Esophagus muscularis mucosa (tissue), 4 donors: ENCODE results near the gene SLC7A14. TPM values are rescaled to one million over a fixed set of nuclear protein-coding genes. Genes with fewer than 3 reads are reported as not detected.
A peak's percentile ranks its signal among the peaks of the same experiment; 100 is the strongest.

Source experiments
- DNase-seq: peaks from one replicate; pipeline ENCODE4 v3.0.0-alpha.2; 2017; ENCODE audit errors: extremely low spot score
- H3K27ac ChIP-seq, 4 donors: fragments of 200-600 bp; sonication (generic); replicated peaks in 1 of 4; 1 replicate in 3 of 4; 2 replicates in 1 of 4; pipeline ENCODE4 v1.5.1; 2016 to 2019; ENCODE audit warnings: mild to moderate bottlenecking in 1 of 4
- H3K27me3 ChIP-seq, 4 donors: fragments of 200-600 bp; sonication (generic); one replicate each; pipeline versions ENCODE4 v1.5.1 to v1.6.0; 2016 to 2019
- H3K36me3 ChIP-seq, 4 donors: fragments of 200-600 bp; sonication (generic); one replicate each; pipeline ENCODE4 v1.5.1; 2016 to 2019
- H3K4me1 ChIP-seq, 4 donors: fragments of 200-600 bp; sonication (generic); one replicate each; pipeline ENCODE4 v1.5.1; 2016 to 2019
- H3K4me3 ChIP-seq, 4 donors: fragments of 200-600 bp; sonication (generic); 1 replicate in 2 of 4; 2 replicates in 2 of 4; pipeline ENCODE4 v1.5.1; 2016 to 2019; ENCODE audit warnings: mild to moderate bottlenecking in 4 of 4, moderate library complexity in 1 of 4
- H3K9me3 ChIP-seq, 4 donors: fragments of 200-600 bp; sonication (generic); 1 replicate in 3 of 4; 2 replicates in 1 of 4; pipeline ENCODE4 v1.5.1; 2016 to 2019
- EP300 ChIP-seq: sonication (generic); formaldehyde crosslinking; IDR thresholded peaks from one replicate; pipeline ENCODE4 v1.6.1; 2017; ENCODE audit warnings: antibody characterized with exemption
- POLR2A ChIP-seq: fragments of 450-650 bp; IDR thresholded peaks from one replicate; pipeline ENCODE4 v1.6.1; 2017; ENCODE audit warnings: antibody characterized with exemption, moderate library complexity, mild to moderate bottlenecking, low read depth
- POLR2AphosphoS5 ChIP-seq, 2 donors: sonication (generic); formaldehyde crosslinking; IDR thresholded peaks; one replicate each; pipeline ENCODE4 v1.6.1; 2017; ENCODE audit warnings: antibody characterized with exemption in 2 of 2
- WGBS: methylation state at CpG from one replicate; pipeline ENCODE4 v1.1.5; 2018; 5-methylcytosine and 5-hydroxymethylcytosine counted together
- intact Hi-C: fragments of 100-400 bp; cut with DNase I; formaldehyde crosslinking; loops from one replicate; pipeline ENCODE4 v1.15.1; 2023
- total RNA-seq, 4 donors: library from RNA; depleted of rRNA; stranded (reverse); fragments of >200 nt; gene quantifications; one replicate each; pipeline versions ENCODE4 v1.1.0 to v1.2.1, GENCODE V29; 2016
- TF ChIP-seq, protein P1 (sequence below), 3 experiments: fragments of 200-600 bp in 2 of 3; fragments of 450-650 bp in 1 of 3; sonication (generic) in 2 of 3; IDR thresholded peaks; one replicate each; pipeline ENCODE4 v1.5.1; 2017 to 2019; ENCODE audit warnings: antibody characterized with exemption in 3 of 3, mild to moderate bottlenecking in 2 of 3, moderate library complexity in 1 of 3

The SLC7A14 gene
- total RNA-seq, 4 donors from 2014 or later: 0.42 to 1.3 (median 0.58) TPM

DNA sequence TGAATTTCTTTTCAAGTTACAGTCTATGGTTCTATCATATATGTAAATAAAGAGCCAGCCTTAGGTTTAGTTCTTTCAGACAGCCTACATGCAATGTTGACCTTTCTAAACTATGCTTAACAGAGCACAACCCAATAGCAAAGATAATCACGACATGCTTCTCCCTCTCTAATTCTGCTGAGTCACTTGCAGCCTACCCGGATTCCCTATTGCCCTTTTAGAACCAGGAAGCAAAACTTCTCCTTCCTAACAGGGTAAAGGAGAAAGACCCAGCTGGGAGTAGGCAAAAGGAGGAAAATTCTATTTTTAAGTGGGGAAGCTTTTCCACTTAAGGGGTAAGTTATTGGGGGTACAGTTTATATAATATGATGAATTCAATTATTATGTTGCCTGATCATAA, 79.3 kb downstream of the SLC7A14 start:
- no peaks in the 10 kb centered on the region for H3K36me3 ChIP-seq
- H3K4me1 ChIP-seq: peaks cover 0 to 4% (median 0%) of the 10 kb centered on the region in 4 donors
- 24% methylated on average over 2 of the region's 2 CpGs for WGBS
- intact Hi-C loops: no loop called here
- H3K9me3 ChIP-seq: no peaks in the 10 kb centered on the region
- DNase-seq: no peak
- TF ChIP-seq, protein P1, sequence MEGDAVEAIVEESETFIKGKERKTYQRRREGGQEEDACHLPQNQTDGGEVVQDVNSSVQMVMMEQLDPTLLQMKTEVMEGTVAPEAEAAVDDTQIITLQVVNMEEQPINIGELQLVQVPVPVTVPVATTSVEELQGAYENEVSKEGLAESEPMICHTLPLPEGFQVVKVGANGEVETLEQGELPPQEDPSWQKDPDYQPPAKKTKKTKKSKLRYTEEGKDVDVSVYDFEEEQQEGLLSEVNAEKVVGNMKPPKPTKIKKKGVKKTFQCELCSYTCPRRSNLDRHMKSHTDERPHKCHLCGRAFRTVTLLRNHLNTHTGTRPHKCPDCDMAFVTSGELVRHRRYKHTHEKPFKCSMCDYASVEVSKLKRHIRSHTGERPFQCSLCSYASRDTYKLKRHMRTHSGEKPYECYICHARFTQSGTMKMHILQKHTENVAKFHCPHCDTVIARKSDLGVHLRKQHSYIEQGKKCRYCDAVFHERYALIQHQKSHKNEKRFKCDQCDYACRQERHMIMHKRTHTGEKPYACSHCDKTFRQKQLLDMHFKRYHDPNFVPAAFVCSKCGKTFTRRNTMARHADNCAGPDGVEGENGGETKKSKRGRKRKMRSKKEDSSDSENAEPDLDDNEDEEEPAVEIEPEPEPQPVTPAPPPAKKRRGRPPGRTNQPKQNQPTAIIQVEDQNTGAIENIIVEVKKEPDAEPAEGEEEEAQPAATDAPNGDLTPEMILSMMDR (IDR thresholded peaks at IDR 0.05): no peak
- no peak for TF ChIP-seq POLR2A
- TF ChIP-seq EP300: no peak
- no peak for TF ChIP-seq POLR2AphosphoS5 (IDR thresholded peaks at IDR 0.05)
- no peaks in the 10 kb centered on the region for H3K27me3 ChIP-seq
- H3K27ac ChIP-seq: no peak overlapping the region
- no peak overlapping the region for H3K4me3 ChIP-seq

DNA sequence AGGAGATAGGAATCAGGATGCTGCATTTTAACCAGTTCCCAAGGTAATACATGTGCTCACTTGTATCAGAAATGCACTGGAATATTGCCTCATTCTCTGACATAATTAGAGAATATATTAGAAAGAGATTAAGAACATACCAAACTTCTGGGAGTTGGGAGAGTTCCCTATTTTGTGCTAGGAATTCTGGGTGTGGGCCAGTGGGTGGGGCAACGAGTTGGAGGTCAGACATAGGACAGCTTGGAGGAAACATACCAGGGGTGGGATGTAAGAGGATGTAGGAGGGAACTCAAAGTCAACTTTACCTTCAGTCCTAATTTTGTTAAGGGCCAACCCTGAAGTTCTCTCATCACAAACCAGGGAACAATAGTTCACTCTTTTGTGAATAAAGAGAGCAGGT, 83.6 kb downstream of the SLC7A14 start:
- intact Hi-C loops: no loop called here
- H3K36me3 ChIP-seq: no peaks in the 10 kb centered on the region
- TF ChIP-seq, protein P1 (IDR thresholded peaks at IDR 0.05): no peak
- TF ChIP-seq EP300: no peak
- no peak for TF ChIP-seq POLR2AphosphoS5 (IDR thresholded peaks at IDR 0.05)
- no peak for TF ChIP-seq POLR2A
- no peak overlapping the region for H3K4me3 ChIP-seq
- 27% methylated on average over 1 of the region's 1 CpG for WGBS
- no peak overlapping the region for H3K27ac ChIP-seq
- H3K9me3 ChIP-seq: no peaks in the 10 kb centered on the region
- H3K27me3 ChIP-seq: no peaks in the 10 kb centered on the region
- H3K4me1 ChIP-seq: peaks cover 0 to 4% (median 0%) of the 10 kb centered on the region in 4 donors
- no peak for DNase-seq

DNA sequence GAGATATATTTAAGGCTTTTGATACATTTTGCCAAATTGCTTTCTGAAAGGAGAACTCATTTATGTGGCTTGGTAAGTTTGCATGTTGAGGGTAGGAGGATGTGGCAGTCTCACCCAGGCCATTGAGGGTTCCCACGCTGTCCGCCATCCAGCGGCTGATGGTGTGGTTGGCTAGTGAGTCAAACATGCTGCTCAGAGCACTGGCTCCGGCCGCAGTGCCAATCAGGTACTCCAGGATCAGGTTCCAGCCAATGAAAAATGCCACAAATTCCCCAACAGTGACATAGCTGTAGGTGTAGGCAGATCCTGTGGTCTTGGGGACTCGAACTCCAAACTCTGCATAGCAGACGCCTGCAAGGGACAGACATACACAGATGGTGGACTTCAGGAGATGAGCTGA, 84.9 kb downstream of the SLC7A14 start:
- WGBS: 89% methylated on average over 7 of the region's 7 CpGs
- peaks cover 0 to 4% (median 0%) of the 10 kb centered on the region in 4 donors for H3K4me1 ChIP-seq
- DNase-seq: no peak
- H3K36me3 ChIP-seq: no peaks in the 10 kb centered on the region
- no peak overlapping the region for H3K4me3 ChIP-seq
- intact Hi-C loops: no loop called here
- no peak overlapping the region for H3K27ac ChIP-seq
- no peaks in the 10 kb centered on the region for H3K9me3 ChIP-seq
- no peaks in the 10 kb centered on the region for H3K27me3 ChIP-seq
- TF ChIP-seq EP300 (no peak), POLR2AphosphoS5 (IDR thresholded peaks at IDR 0.05) (no peak), POLR2A (no peak)
- TF ChIP-seq, protein P1 (IDR thresholded peaks at IDR 0.05): no peak

DNA sequence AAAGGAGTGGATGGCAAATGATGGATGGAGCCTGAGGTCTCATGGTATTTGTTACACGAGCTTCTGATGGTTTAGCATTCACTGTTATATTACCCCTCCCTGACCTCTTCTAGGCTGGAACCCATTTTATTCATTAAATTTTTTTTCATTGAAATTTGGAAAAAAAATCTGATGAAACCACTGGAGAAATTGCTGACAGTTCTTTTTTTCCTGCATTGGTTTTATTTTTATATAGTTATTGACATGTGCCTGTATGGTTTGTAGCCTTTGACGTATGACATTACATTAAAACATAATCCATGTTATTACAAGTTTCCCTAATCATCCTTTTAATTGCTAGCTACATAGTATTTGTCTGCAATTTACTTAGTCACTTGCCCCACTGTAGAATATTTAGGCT, 85.4 kb downstream of the SLC7A14 start:
- no peak for DNase-seq
- Histone ChIP-seq H3K9me3 (no peaks in the 10 kb centered on the region), H3K36me3 (no peaks in the 10 kb centered on the region), H3K4me3 (no peak overlapping the region), H3K4me1 (peaks cover 0 to 4% (median 0%) of the 10 kb centered on the region in 4 donors), H3K27ac (no peak overlapping the region), H3K27me3 (no peaks in the 10 kb centered on the region)
- intact Hi-C loops: no loop called here
- TF ChIP-seq EP300: no peak
- no peak for TF ChIP-seq POLR2AphosphoS5 (IDR thresholded peaks at IDR 0.05)
- no peak for TF ChIP-seq POLR2A
- TF ChIP-seq, protein P1 (IDR thresholded peaks at IDR 0.05): no peak
- 73% methylated on average over 2 of the region's 2 CpGs for WGBS

DNA sequence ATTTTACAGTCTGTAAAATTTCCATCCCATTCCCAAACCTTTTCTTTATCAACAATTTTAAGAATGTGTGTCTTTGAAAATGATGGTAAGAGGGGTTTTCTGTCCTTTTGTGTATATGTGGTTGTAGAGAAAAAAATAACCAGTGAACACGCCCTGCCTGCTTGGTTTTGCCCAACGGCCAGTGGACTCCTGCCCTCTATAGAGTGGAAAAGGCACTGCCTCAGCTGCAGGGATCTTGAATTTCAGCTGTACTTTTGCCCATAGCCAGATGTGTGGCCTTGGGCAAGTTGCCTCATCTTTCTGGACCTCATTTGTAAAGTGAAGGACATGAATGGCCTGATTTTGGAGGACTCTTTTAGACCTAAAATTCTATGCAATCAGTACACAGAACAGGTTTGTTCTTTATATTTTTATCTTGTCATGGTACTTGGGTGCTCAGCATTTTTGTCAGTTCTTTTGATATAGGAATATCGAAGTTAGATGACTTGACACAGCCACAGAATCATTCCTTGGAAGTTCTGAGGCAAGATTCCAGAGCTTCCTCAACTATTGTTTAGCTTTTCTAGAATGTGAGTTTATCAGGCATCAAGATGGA, 86.2 kb downstream of the SLC7A14 start:
- no peaks in the 10 kb centered on the region for H3K27me3 ChIP-seq
- TF ChIP-seq, protein P1 (IDR thresholded peaks at IDR 0.05): peak in 1 of 3 experiments; percentile 24
- no peak for TF ChIP-seq POLR2AphosphoS5 (IDR thresholded peaks at IDR 0.05)
- no peaks in the 10 kb centered on the region for H3K9me3 ChIP-seq
- peaks cover 0 to 4% (median 0%) of the 10 kb centered on the region in 4 donors for H3K4me1 ChIP-seq
- intact Hi-C loops: no loop called here
- 62% methylated on average over 3 of the region's 3 CpGs for WGBS
- H3K36me3 ChIP-seq: no peaks in the 10 kb centered on the region
- no peak overlapping the region for H3K27ac ChIP-seq
- DNase-seq: no peak
- no peak overlapping the region for H3K4me3 ChIP-seq
